IPS DF 6.9 (cell line): Measurements from ENCODE around the gene MLX.
A peak's percentile ranks its signal among the peaks of the same experiment; 100 is the strongest.

Experiments used
- DNase-seq: peaks from one replicate; pipeline ENCODE4 v3.0.0-alpha.2; 2013; ENCODE audit warnings: low read depth, low spot score
- H3K27ac ChIP-seq: one replicate; pipeline ENCODE4 v1.5.1; 2013; ENCODE audit warnings: low read length, control low read depth
- H3K27me3 ChIP-seq: 2 replicates; pipeline ENCODE4 v1.6.1; 2013; ENCODE audit warnings: mild to moderate bottlenecking, low read length; ENCODE audit not compliant: control insufficient read depth, insufficient read depth
- H3K36me3 ChIP-seq: 2 replicates; pipeline ENCODE4 v1.6.1; 2013; ENCODE audit warnings: low read length; ENCODE audit not compliant: control insufficient read depth, insufficient read depth
- H3K4me1 ChIP-seq: 2 replicates; pipeline ENCODE4 v1.6.1; 2013; ENCODE audit warnings: low read length; ENCODE audit not compliant: control insufficient read depth, insufficient read depth
- H3K4me3 ChIP-seq: 2 replicates; pipeline ENCODE4 v1.5.1; 2013; ENCODE audit warnings: mild to moderate bottlenecking, low read length
- H3K9me3 ChIP-seq: 2 replicates; pipeline ENCODE4 v1.6.1; 2013; ENCODE audit warnings: low read length, inconsistent platforms; ENCODE audit not compliant: control insufficient read depth, insufficient read depth
- WGBS: extraction: QIAGEN DNeasy Blood & Tissue Kit; methylation state at CpG from one replicate; pipeline ENCODE4 v1.1.7; 2013; ENCODE audit warnings: mixed read lengths, missing lambda C conversion rate; ENCODE audit not compliant: insufficient read length, insufficient coverage; 5-methylcytosine and 5-hydroxymethylcytosine counted together

Gene MLX

DNA sequence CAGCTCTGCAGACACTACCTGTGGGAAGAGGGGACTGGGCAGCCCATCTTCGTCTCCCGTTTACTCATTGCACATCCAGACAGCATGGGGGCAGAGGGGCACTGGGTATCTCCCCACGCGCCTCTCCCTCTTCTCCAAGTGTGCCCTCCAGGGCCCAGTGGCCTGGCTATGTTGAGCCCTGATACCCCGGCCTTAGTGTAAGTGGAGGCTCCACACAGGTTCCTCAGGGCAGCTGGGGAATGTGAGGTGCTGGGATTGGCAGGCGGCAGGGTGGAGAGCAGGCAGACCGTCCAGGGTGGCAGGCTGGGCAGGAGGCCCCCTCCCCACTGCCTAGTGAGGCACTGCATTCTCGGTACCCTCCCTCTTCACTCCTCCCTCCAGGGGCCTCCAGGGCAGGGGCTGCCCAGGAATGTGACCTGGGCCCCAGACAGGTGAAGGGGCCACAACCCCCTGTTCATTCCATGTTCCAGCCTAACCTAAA, 44.1 kb upstream of the MLX start:
- DNase-seq: no peak
- no CpG with 5 or more reads among the region's 8 CpGs for WGBS

DNA sequence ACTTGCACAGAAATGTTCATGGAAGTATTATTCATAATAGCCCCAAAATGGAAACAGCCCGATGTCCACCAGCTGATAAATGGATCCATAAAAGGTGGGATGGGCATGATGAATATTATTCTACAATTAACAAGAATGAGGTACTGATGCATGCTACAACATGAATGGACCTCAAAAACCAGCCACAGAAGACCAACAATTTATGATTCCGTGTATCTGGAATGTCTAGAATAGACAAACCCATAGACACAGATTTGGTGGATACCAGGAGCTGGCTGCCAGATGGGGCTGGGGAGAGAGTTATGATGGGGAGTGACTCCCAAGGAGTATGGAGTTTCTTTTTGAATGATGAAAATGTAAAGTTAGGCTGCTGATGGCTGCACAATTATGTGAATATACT, 41.7 kb upstream of the MLX start:
- Histone ChIP-seq H3K4me1 (no peaks in the 10 kb centered on the region; the same call in 1 of the 2 replicates), H3K4me3 (no peak overlapping the region), H3K27ac (no peak overlapping the region), H3K36me3 (peaks cover 10% of the 10 kb centered on the region), H3K9me3 (no peaks in the 10 kb centered on the region), H3K27me3 (no peaks in the 10 kb centered on the region)
- no CpG with 5 or more reads among the region's 2 CpGs for WGBS
- DNase-seq: no peak

More for the DNA sequence above, 44.1 kb upstream of the MLX start:
- H3K4me3 ChIP-seq: no peak overlapping the region
- H3K9me3 ChIP-seq: no peaks in the 10 kb centered on the region
- H3K4me1 ChIP-seq: peaks cover 4% of the 10 kb centered on the region
- no peak overlapping the region for H3K27ac ChIP-seq
- H3K27me3 ChIP-seq: no peaks in the 10 kb centered on the region
- H3K36me3 ChIP-seq: peaks cover 10% of the 10 kb centered on the region

DNA sequence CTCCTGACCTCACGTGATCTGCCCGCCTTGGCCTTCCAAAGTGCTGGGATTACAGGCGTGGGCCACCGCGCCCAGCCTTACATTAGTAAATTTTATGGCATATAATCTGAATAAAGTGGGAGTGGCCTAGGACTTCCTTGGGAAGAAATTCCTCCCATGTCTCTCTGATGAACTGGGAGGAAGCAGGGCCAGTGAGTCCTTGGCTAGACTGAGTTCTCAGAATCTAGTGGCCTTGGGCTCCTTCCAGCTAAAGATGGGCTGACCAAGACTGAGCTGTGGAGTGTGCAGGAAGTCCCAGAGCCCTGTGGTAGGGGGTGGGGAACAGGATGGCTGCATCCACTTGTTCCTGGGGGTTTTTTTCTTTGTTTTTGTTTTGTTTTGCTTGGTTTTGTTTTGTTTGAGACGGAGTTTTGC, 40.9 kb upstream of the MLX start:
- Histone ChIP-seq H3K27me3 (no peaks in the 10 kb centered on the region), H3K27ac (no peak overlapping the region), H3K4me3 (no peak overlapping the region), H3K4me1 (no peaks in the 10 kb centered on the region; the same call in 1 of the 2 replicates), H3K36me3 (peaks cover 10% of the 10 kb centered on the region), H3K9me3 (no peaks in the 10 kb centered on the region)
- no CpG with 5 or more reads among the region's 6 CpGs for WGBS
- no peak for DNase-seq

GRCh38 chr17:42527932-42528331, 39.0 kb upstream of the MLX start:
- H3K4me1 ChIP-seq: no peaks in the 10 kb centered on the region; the same call in 1 of the 2 replicates
- H3K4me3 ChIP-seq: no peak overlapping the region
- no peaks in the 10 kb centered on the region for H3K27me3 ChIP-seq
- no peaks in the 10 kb centered on the region for H3K9me3 ChIP-seq
- WGBS: no CpG with 5 or more reads among the region's 6 CpGs
- DNase-seq: no peak
- H3K36me3 ChIP-seq: no peaks in the 10 kb centered on the region
- H3K27ac ChIP-seq: no peak overlapping the region

GRCh38 chr17:42529061-42529460, 37.8 kb upstream of the MLX start:
- no peaks in the 10 kb centered on the region; the same call in 1 of the 2 replicates for H3K4me1 ChIP-seq
- no peaks in the 10 kb centered on the region for H3K9me3 ChIP-seq
- H3K27ac ChIP-seq: no peak overlapping the region
- no peak overlapping the region for H3K4me3 ChIP-seq
- H3K36me3 ChIP-seq: no peaks in the 10 kb centered on the region
- H3K27me3 ChIP-seq: no peaks in the 10 kb centered on the region
- WGBS: no CpG with 5 or more reads among the region's 3 CpGs
- no peak for DNase-seq

DNA sequence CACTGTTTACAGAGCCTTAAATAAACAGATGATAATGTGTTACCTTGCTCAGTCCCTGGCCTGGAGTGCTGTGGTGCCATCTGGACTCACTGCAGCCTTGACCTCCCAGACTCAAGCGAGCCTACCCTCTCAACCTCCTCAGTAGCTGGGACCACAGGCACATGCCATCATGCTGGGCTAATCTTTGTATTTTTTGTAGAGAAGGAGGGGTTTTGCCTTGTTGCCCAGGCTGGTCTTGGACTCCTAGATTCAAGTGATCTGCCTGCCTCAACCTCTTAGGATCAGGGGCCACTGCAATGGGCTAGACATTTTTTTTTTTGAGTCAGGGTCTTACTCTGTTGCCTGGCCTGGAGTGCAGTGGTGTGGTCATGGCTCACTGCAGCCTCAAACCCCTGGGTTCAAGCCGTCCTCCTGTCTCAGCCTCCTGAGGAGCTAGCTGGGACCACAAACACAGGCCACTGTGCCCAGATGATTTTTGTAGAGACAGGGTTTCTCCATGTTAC, 35.9 kb upstream of the MLX start:
- DNase-seq: no peak
- no peak overlapping the region for H3K27ac ChIP-seq
- no CpG with 5 or more reads among the region's 2 CpGs for WGBS

DNA sequence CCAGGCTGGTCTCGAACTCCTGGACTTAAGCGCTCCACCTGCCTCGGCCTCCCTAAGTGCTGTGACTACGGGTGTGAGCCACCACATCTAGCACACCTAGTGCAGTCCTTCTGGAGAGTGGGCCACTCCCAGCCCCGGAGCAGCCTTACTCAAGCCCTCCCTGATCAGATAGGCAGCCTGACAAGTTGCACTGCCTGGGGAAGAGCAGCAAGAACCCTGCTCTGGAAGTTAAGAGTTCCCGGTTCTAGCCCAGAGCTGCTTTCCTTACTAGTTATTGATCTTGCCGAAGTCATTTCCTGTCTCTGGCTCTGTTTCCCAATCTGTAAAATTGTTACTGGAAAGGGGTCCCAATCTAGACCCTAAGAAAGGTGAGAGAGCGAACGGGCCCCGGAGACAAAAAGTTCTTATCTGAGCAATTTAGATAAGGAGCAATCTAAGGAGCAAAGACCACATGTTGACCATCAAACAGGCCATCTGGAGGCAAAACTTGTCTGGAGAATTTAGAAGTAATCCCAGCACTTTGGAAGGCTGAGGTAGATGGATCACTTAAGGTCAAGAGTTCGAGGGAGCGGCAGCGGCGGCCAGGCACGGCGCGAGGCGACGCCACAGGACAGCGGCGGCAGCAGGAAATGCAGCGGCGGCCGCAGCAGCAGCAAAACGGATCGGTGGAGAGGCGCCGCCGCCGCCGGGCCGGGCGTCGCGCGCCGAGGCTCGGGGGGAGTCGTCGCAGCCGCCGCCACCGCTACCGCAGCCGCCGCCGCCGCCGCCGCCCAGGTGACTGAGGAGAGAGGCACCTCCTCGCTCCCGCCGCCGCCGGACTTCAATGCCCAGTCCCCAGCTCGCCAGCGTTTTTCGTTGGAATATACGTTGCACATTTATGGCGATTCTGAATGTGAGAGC, 35.2 kb upstream of the MLX start:
- no peaks in the 10 kb centered on the region for H3K9me3 ChIP-seq
- H3K4me3 ChIP-seq: peak overlapping the region; percentile 10; the same call in 1 of the 2 replicates
- no peak overlapping the region for H3K27ac ChIP-seq
- H3K27me3 ChIP-seq: no peaks in the 10 kb centered on the region
- DNase-seq: no peak
- no peaks in the 10 kb centered on the region for H3K36me3 ChIP-seq
- H3K4me1 ChIP-seq: peaks cover 3% of the 10 kb centered on the region
- no CpG with 5 or more reads among the region's 60 CpGs for WGBS

More for the DNA sequence above, 35.9 kb upstream of the MLX start:
- peaks cover 3% of the 10 kb centered on the region for H3K4me1 ChIP-seq
- no peaks in the 10 kb centered on the region for H3K36me3 ChIP-seq
- H3K4me3 ChIP-seq: no peak overlapping the region
- H3K9me3 ChIP-seq: no peaks in the 10 kb centered on the region
- H3K27me3 ChIP-seq: no peaks in the 10 kb centered on the region

GRCh38 chr17:42535155-42536047, 31.5 kb upstream of the MLX start:
- Histone ChIP-seq H3K4me1 (peaks cover 7% of the 10 kb centered on the region), H3K9me3 (no peaks in the 10 kb centered on the region), H3K27me3 (no peaks in the 10 kb centered on the region), H3K4me3 (peak overlapping the region; percentile 70; the same call in 1 of the 2 replicates), H3K36me3 (peaks cover 5% of the 10 kb centered on the region; the same call in 1 of the 2 replicates), H3K27ac (no peak overlapping the region)
- WGBS: no CpG with 5 or more reads among the region's 26 CpGs
- no peak for DNase-seq

GRCh38 chr17:42536048-42536371, 30.9 kb upstream of the MLX start, which contains the start of gene NAGLU:
TSS of gene NAGLU (plus strand) at chr17:42536241. CDS start at chr17:42536273, 32 bp downstream.
- H3K27me3 ChIP-seq: no peaks in the 10 kb centered on the region
- no peak within 1 kb of the TSS for H3K27ac ChIP-seq
- no peak for DNase-seq
- H3K36me3 ChIP-seq: peaks cover 5% of the 10 kb centered on the region; the same call in 1 of the 2 replicates
- WGBS: no CpG with 5 or more reads among the region's 40 CpGs
- H3K9me3 ChIP-seq: no peaks in the 10 kb centered on the region
- H3K4me1 ChIP-seq: peaks cover 7% of the 10 kb centered on the region
- peak within 1 kb of the TSS; percentile 70 for H3K4me3 ChIP-seq
